Stimulated activated CD8-positive, alpha-beta memory T cell treated with anti-CD3 and anti-CD28 coated beads, Interleukin-7, amount 100 ng/mL, for 1 hour (primary cell): ENCODE results near the gene ZNHIT6.
A peak's percentile ranks its signal among the peaks of the same experiment; 100 is the strongest.
"Not testable (repeated sequence)": the region's sequence is repeated elsewhere in the genome, so short reads cannot be mapped to it uniquely, and the experiment has no call there.

Source experiments
- DNase-seq, 2 donors: peaks; one replicate each; pipeline ENCODE4 v3.0.0-alpha.2; 2020; ENCODE audit warnings: low read depth in 2 of 2

The ZNHIT6 gene, protein sequence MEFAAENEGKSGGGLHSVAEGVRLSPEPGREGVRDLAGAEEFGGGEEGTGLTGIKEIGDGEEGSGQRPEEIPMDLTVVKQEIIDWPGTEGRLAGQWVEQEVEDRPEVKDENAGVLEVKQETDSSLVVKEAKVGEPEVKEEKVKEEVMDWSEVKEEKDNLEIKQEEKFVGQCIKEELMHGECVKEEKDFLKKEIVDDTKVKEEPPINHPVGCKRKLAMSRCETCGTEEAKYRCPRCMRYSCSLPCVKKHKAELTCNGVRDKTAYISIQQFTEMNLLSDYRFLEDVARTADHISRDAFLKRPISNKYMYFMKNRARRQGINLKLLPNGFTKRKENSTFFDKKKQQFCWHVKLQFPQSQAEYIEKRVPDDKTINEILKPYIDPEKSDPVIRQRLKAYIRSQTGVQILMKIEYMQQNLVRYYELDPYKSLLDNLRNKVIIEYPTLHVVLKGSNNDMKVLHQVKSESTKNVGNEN

DNA sequence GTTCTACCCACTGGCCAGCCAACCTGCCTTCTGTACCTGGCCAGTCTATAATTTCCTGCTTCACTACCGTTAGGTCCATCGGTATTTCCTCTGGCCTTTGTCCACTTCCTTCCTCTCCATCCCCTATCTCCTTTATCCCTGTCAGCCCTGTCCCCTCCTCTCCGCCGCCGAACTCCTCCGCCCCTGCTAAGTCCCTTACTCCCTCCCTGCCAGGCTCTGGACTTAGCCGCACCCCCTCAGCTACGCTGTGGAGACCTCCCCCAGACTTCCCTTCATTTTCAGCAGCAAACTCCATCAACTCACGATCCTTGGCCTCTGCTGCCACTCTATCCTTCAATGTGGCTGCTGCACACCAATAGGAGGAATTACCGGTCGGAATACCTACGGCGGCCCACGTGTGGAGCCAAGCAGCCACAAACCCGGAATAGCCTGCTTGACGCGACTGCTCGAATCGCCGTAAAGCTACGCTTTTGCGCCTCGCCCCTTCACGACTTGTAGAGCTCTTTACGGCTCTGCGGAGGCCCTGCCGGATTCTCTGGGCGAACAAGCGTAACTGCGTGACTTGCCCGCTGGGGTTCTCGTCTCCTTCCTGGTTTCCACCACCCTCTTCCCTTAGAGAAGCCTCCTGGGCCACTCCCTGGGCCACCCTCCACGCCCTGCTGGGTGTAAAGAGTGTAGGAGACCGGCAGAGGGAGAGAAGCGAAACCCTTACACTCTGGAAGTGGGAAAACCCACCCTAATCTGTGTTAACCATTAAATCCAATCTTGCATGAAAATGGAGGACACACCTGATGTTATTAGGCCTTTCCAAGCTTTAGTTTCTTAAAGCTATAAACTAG lies at the start of gene ZNHIT6:
ZNHIT6 (minus strand) TSS at position 444 of the 839 bp plus-strand sequence; CDS start at position 295, 149 bp downstream.
- DNase-seq = peak; percentile 55 to 65

- DNase-seq = no peak
Observed at GRCh38 chr1:85756864-85757263, 48.6 kb upstream of the ZNHIT6 start.

GRCh38 chr1:85748120-85748519 lies 39.9 kb upstream of the ZNHIT6 start:
- no peak for DNase-seq

GRCh38 chr1:85746777-85747176 lies 38.5 kb upstream of the ZNHIT6 start:
- DNase-seq = no peak

DNA sequence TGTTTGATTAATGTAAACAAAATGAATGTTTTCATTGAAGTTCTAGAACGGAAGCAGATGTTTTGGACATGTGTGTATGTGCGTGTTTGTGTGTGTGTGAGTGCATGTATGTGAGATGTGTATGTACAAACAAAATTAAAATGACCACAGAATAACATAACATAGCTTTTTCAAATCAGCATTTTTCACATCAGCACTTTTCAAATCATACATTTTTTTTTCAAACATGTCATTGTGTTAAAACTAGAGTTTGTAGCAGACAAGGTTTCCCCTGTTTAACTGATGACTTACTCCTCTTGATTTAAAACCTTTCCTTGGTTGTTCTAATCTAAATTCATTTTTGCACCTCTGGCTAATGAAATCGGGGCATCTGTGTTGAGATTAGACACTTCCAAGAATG lies 35.6 kb upstream of the ZNHIT6 start:
- no peak for DNase-seq

- no peak for DNase-seq
Observed at GRCh38 chr1:85734931-85735330, 26.7 kb upstream of the ZNHIT6 start.

DNA sequence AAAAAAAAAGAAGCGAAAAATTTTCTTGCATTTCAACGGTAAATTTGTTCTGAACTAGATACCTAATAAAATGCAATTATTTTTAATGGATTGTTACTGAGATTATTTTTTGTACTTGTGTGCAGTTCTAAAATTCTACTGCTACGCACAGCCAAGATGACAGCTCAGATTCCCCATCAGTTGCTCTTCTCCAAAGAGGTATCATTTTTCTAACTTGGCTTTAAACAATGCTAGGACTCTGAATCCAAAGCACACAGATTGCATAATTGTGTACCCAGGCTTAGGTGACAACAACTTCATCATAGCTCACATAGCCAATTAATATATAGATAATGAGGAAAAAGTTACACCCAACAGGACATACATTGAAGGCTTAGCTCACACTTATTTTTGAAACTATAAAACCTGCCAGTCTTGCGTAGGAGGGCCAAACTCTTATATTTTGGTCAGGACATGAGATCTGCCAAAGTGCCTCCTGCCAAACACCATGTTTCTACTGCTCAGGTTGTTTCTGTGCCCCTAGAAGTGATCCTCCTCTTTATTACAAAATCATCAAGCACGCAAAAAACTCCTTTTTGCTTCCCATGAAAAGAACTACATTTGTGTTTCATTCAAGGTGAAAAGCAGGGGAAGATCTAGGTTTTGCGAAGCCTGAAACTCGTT lies 10.6 kb upstream of the ZNHIT6 start:
- no peak for DNase-seq

DNA sequence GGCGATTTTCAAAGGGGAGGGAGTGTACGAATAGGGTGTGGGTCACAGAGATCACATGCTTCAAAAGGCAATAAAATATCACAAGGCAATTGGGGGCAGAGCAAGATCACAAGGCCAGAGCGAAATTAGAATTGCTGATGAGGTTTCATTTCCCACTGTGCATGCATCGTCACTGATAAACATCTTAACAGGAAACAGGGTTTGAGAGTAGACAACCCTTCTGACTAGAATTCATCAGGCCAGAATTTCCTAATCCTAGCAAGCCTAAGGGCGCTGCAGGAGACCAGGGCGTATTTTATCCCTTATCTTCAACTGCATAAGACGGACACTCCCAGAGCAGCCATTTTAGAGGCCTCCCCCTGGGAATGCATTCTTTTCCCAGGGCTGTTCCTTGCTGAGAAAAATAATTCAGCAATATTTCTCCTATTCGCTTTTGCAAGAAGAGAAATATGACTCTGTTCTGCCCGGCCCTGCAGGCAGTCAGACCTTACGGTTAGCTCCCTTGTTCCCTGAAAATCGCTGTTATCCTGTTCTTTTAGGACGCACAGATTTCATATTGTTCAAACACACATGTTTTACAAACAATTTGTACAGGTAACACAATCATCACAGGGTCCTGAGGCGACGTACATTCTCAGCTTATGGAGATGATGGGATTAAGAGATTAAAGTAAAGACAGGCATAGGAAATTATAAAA lies 6.3 kb upstream of the ZNHIT6 start:
- not testable (repeated sequence) for DNase-seq

DNA sequence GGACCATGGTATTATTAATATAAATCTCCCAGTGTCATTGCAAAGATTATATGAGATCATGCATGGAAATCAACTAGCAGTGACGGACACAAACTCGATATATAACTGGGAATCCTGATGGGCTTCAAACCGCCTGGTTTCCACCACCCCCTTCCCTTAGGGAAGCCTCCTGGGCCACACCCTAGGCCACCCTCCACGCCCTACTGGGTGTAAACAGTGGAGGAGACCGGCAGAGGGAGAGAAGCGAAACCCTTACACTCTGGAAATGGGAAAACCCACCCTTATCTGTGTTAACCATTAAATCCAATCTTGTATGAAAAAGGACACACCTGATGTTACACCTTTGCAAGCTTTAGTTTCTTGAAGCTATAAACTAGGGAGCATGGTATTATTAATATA lies 595 bp upstream of the ZNHIT6 start:
- DNase-seq = no peak

DNA sequence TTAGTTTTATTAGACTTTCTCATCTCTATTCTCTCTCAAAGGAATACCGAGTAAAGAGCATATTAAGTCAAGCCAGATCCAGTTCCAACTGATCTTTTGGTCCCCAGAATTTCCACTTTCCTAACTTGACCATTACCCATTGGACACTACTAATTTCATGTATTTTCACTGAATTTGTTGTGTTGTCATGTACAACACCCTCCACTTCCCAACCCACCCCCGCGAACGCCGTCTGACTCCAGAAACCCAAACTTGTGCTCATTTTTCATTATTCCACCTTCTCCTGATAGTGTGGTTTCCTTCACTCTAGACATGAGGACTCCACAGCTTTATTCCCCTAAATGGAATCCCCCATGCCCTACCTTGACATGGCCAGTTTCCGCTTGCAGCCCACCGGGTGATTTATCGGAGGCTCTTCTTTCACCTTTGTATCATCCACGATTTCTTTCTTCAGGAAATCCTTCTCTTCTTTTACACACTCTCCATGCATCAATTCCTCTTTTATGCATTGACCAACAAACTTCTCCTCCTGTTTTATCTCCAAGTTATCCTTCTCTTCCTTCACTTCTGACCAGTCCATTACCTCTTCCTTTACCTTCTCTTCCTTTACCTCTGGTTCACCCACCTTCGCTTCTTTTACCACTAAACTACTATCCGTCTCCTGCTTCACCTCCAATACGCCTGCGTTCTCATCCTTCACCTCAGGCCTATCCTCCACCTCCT lies 805 bp downstream of the ZNHIT6 start:
- DNase-seq = no peak

DNA sequence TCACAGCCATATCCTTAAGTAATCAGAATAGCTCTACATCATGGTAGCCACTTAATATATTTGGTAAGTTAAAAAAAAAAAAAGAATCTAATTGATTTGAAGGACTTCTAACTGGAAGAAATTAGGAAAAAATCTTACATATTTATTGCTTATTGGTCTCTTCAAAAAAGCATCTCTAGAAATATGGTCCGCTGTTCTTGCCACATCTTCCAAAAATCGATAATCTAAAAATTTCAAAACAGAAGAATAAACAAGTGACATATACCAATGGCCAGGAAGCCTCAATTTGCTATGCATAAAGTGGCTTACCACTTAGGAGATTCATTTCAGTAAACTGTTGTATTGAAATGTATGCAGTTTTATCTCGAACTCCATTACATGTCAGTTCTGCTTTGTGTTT lies 2.3 kb downstream of the ZNHIT6 start:
- no peak for DNase-seq

- no peak for DNase-seq
Observed at GRCh38 chr1:85700422-85700821, 7.8 kb downstream of the ZNHIT6 start.

DNA sequence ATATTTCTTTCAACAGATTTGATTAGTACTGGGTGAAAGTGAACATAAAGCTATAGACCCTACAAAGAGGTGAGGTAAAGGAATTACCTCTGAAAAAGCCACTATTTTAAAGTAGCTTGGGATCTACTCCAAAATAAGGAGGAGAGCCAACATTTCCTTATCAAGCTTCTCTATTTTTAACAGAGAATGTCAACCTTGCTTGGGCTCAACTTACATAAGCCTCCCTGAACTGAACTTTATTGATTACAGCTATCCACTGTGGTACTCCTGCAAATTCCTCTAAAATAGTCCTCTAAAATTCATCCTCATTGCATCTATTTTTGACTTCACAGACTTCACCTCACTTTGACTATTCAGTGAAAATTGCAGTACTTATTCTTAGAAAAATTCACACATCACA lies 10.3 kb downstream of the ZNHIT6 start:
- no peak for DNase-seq

GRCh38 chr1:85692730-85693314 lies 15.4 kb downstream of the ZNHIT6 start:
- no peak for DNase-seq

DNA sequence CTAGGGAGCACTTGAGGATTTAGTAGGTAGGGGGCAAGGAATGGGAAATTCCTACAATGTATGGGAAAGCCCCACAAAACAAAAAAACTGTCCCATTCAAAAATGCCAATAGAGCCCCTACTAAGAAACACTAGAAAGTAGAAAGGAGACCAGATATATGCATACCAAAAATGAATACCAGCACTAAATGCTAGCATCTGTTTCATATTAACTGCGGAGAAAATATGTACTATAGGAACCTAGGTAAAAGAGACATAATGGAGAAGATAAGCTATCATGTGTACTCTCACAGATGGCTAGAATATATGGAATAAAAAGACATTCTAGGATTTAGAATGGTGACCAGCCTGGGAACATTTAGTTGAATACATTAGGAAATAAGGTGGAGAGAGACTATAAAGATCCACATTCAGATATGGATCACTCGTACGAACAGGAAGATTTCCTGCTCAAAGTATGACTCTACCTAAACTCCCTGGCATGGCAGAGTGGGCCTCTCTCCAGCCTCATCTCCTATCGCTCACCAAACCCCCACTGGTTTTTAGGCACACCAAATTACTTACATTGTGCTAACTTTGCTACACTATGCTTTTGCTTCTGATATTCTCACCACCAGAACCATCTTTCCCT lies 18.3 kb downstream of the ZNHIT6 start:
- no peak for DNase-seq

- no peak for DNase-seq
Observed at GRCh38 chr1:85683292-85684025, 24.8 kb downstream of the ZNHIT6 start.

DNA sequence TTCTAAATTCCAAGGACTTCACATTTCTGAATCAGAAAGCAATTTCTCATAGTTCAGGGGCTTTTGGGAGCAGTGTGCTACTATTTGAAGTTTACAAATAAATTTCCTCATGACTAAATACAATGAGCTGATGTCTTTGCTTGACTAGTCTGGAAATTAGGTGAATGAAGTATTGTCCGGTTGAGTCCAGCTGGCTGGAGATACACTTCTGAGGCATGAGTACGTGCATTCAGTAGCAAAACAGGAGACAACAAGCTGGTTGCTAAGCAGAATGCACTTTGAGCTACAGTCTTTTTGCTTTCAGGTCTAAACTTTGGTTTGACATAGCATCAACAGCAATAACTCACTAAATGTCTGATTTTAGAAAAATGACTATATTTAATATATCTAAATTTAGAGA lies 27.1 kb downstream of the ZNHIT6 start:
- DNase-seq = no peak

DNA sequence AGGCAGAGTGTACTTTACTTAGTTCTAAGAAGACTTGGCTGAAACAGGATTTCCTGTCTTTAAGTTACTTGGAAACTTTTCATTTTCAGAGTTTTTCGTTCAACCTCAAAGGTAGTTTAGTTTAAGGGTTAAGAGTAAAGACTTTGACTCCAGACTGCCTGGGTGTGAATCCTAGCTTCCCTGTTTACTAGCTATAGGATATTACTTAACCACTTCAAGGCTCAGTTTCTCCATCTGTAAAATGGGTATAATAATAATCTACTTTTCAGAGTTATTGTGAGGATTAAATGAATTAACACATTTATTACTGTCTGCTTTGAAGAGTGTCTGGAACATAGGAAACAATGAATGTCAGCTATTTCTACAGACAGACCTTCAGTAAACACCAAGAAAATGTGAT lies 30.0 kb downstream of the ZNHIT6 start:
- DNase-seq = no peak

GRCh38 chr1:85677656-85678055 lies 30.6 kb downstream of the ZNHIT6 start:
- DNase-seq = no peak
